ENCODE results near the gene PLXNA2. TPM values are rescaled to one million over a fixed set of nuclear protein-coding genes. Genes with fewer than 3 reads are reported as not detected.

PLXNA2 gene
- polyA plus RNA-seq, 1 of the 3 experiments (the other 2 are of a cell fraction) = 8.5 TPM

DNA sequence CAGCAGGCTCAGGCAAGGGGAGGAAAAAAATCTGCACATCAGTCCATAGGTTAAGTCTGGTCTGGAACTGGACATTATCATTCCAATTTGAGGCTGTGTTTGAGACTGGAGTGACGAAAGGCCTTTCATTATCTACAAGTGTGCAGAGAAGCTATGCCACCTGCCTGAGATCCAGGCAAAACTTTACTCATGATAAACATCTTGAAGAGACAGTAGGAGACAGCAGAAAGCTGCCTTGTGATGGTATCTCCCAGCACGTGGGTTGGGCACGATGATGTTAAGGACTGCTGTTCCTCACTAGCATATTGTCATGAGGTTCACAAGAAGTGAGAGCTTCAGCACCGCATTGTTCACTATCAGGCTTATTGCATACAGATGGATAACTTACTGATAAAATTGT, 126.4 kb downstream of the PLXNA2 start:
- Histone ChIP-seq H3F3A (replicated peaks; ENCODE audit: insufficient read depth) (no peaks in the 10 kb centered on the region), H3K9me3 (no peaks in the 10 kb centered on the region), H3K4me1 (ENCODE audit: control insufficient read depth in 1 of 2, insufficient read depth in 2 of 2, low read depth in 1 of 2, low read length in 1 of 2) (peaks cover 6 to 24% of the 10 kb centered on the region in 2 experiments; a peak in 3 of 4 replicates), H3K9me2 (no peaks in the 10 kb centered on the region), H4K20me1 (ENCODE audit: insufficient read depth) (no peaks in the 10 kb centered on the region), H3K36me3 (replicated peaks in 1 of 2; ENCODE audit: control insufficient read depth in 1 of 2, insufficient read depth in 2 of 2, low read length in 1 of 2) (peaks cover 3 to 4% of the 10 kb centered on the region in 2 experiments), H3K9ac (no peak overlapping the region), H3K79me2 (ENCODE audit: insufficient read depth) (peaks cover 8% of the 10 kb centered on the region; the same call in 1 of the 2 replicates), H3K4me3 (ENCODE audit: low read depth in 2 of 2, low read length in 1 of 2) (no peak overlapping the region), H3K4me2 (no peak overlapping the region), H2AFZ (ENCODE audit: low read depth) (no peak overlapping the region), H3K27ac (ENCODE audit: low read depth in 2 of 2, low read length in 1 of 2) (no peak overlapping the region), H3K27me3 (ENCODE audit: insufficient read depth) (no peaks in the 10 kb centered on the region)
- CTCF ChIA-PET = interaction anchor here (1.1 to 1.6 kb wide), 6 partner anchors 14 to 127 kb away, joined by 3 to 7 read pairs (median 4); no protein-coding TSS in a partner anchor
- DNase-seq = no peak
- WGBS (ENCODE audit: low lambda C conversion rate) = 84% methylated on average over 4 of the region's 4 CpGs
- POLR2A ChIA-PET = no interaction called here
- TF ChIP-seq, protein P1, sequence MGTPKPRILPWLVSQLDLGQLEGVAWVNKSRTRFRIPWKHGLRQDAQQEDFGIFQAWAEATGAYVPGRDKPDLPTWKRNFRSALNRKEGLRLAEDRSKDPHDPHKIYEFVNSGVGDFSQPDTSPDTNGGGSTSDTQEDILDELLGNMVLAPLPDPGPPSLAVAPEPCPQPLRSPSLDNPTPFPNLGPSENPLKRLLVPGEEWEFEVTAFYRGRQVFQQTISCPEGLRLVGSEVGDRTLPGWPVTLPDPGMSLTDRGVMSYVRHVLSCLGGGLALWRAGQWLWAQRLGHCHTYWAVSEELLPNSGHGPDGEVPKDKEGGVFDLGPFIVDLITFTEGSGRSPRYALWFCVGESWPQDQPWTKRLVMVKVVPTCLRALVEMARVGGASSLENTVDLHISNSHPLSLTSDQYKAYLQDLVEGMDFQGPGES (IDR thresholded peaks at IDR 0.05; ENCODE audit: low read depth, low read length) = no peak
- TF ChIP-seq GATA2 (CRISPR knock-in tag; IDR thresholded peaks at IDR 0.05) (peak; percentile 65), FOXM1 (IDR thresholded peaks at IDR 0.05; ENCODE audit: low read depth) (no peak)

DNA sequence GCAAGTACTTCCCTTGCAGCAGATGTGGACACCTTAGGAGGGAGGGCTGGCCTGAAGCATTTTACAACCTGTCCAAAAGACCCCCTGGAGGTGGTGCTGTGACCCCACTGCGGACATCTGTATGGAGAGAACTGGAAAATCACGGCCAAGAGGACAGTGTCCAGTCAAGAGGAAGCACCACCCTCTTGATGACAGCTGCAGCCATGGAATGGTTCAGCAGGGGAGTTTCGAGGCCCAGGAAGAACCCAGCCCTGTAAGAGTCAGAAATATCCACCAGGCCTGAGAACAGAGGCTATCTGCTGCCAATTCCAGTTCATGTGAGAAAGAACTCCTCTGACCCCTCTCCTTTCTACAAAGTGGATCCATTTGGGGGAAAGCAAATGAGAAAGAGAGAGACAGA, 126.8 kb downstream of the PLXNA2 start:
- whole genome bisulfite sequencing (ENCODE audit: low lambda C conversion rate) = 94% methylated on average over 3 of the region's 3 CpGs
- Histone ChIP-seq H3K4me1 (ENCODE audit: control insufficient read depth in 1 of 2, insufficient read depth in 2 of 2, low read depth in 1 of 2, low read length in 1 of 2) (peaks cover 6 to 23% of the 10 kb centered on the region in 2 experiments; a peak in 3 of 4 replicates), H3K9ac (no peak overlapping the region), H3K79me2 (ENCODE audit: insufficient read depth) (peaks cover 8% of the 10 kb centered on the region; the same call in 1 of the 2 replicates), H3K27ac (ENCODE audit: low read depth in 2 of 2, low read length in 1 of 2) (no peak overlapping the region), H3K4me2 (no peak overlapping the region), H3K9me2 (no peaks in the 10 kb centered on the region), H3K9me3 (no peaks in the 10 kb centered on the region), H4K20me1 (ENCODE audit: insufficient read depth) (no peaks in the 10 kb centered on the region), H3K36me3 (replicated peaks in 1 of 2; ENCODE audit: control insufficient read depth in 1 of 2, insufficient read depth in 2 of 2, low read length in 1 of 2) (peaks cover 3 to 4% of the 10 kb centered on the region in 2 experiments), H2AFZ (ENCODE audit: low read depth) (no peak overlapping the region), H3F3A (replicated peaks; ENCODE audit: insufficient read depth) (no peaks in the 10 kb centered on the region), H3K27me3 (ENCODE audit: insufficient read depth) (no peaks in the 10 kb centered on the region), H3K4me3 (ENCODE audit: low read depth in 2 of 2, low read length in 1 of 2) (no peak overlapping the region)
- TF ChIP-seq FOXJ3 (CRISPR knock-in tag; IDR thresholded peaks at IDR 0.05) (no peak), TEAD4 (IDR thresholded peaks at IDR 0.05; ENCODE audit: borderline replicate concordance, insufficient read depth) (no peak), YY1 (IDR thresholded peaks at IDR 0.05; ENCODE audit: low read depth) (no peak), TAF1 (IDR thresholded peaks at IDR 0.05; ENCODE audit: borderline replicate concordance, low read depth, low read length) (no peak), FOSL2 (IDR thresholded peaks at IDR 0.05; ENCODE audit: borderline replicate concordance, low read depth) (no peak), CHD2 (IDR thresholded peaks at IDR 0.05; ENCODE audit: low read length, partially characterized antibody) (no peak), MXI1 (IDR thresholded peaks at IDR 0.05; ENCODE audit: low read depth, low read length) (no peak), MEF2A (IDR thresholded peaks at IDR 0.05; ENCODE audit: borderline replicate concordance, low read depth) (no peak)
- TF ChIP-seq, protein P2, sequence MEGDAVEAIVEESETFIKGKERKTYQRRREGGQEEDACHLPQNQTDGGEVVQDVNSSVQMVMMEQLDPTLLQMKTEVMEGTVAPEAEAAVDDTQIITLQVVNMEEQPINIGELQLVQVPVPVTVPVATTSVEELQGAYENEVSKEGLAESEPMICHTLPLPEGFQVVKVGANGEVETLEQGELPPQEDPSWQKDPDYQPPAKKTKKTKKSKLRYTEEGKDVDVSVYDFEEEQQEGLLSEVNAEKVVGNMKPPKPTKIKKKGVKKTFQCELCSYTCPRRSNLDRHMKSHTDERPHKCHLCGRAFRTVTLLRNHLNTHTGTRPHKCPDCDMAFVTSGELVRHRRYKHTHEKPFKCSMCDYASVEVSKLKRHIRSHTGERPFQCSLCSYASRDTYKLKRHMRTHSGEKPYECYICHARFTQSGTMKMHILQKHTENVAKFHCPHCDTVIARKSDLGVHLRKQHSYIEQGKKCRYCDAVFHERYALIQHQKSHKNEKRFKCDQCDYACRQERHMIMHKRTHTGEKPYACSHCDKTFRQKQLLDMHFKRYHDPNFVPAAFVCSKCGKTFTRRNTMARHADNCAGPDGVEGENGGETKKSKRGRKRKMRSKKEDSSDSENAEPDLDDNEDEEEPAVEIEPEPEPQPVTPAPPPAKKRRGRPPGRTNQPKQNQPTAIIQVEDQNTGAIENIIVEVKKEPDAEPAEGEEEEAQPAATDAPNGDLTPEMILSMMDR (IDR thresholded peaks at IDR 0.05) = no peak
- TF ChIP-seq, protein P3, sequence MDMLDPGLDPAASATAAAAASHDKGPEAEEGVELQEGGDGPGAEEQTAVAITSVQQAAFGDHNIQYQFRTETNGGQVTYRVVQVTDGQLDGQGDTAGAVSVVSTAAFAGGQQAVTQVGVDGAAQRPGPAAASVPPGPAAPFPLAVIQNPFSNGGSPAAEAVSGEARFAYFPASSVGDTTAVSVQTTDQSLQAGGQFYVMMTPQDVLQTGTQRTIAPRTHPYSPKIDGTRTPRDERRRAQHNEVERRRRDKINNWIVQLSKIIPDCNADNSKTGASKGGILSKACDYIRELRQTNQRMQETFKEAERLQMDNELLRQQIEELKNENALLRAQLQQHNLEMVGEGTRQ (IDR thresholded peaks at IDR 0.05; ENCODE audit: borderline replicate concordance, low read depth, low read length) = no peak
- DNase-seq = no peak
- ChIA-PET POLR2A (no interaction called here), CTCF (interaction anchor here (1.1 to 1.6 kb wide), 5 partner anchors 14 to 128 kb away, joined by 3 to 7 read pairs (median 4); no protein-coding TSS in a partner anchor)

Data from SK-N-SH (cell line).